ENCODE data around the gene IGFBP1. TPM values are rescaled to one million over a fixed set of nuclear protein-coding genes. Genes with fewer than 3 reads are reported as not detected.

The IGFBP1 gene
- total RNA-seq, 2 donors from 2014 or later: 0.26 to 0.99 TPM

- intact Hi-C loops (cut with DNase I): no loop called here
- no peak for TF ChIP-seq POLR2A (IDR thresholded peaks at IDR 0.05)
- TF ChIP-seq CTCF (IDR thresholded peaks at IDR 0.05): peak in 5 of 7 experiments; percentile 6 to 23 (median 7)
- no peaks in the 10 kb centered on the region for H3K9me3 ChIP-seq
- H3K4me1 ChIP-seq: no peaks in the 10 kb centered on the region
- no peak overlapping the region for H3K4me3 ChIP-seq
- no peaks in the 10 kb centered on the region for H3K36me3 ChIP-seq (replicated peaks in 1 of 2; ENCODE audit: insufficient read depth in 1 of 2, low read depth in 2 of 2)
- H3K27ac ChIP-seq: no peak overlapping the region
- H3K27me3 ChIP-seq: no peaks in the 10 kb centered on the region
- 54 to 61% methylated on average over 7 to 9 of the region's 10 CpGs for WGBS, 2 donors
- DNase-seq (no peak), ATAC-seq (no peak)
These were observed 15.9 kb upstream of the IGFBP1 start for GRCh38 chr7:45872116-45873034.

- Histone ChIP-seq H3K27me3 (no peaks in the 10 kb centered on the region), H3K36me3 (replicated peaks in 1 of 2; ENCODE audit: insufficient read depth in 1 of 2, low read depth in 2 of 2) (no peaks in the 10 kb centered on the region), H3K9me3 (no peaks in the 10 kb centered on the region), H3K4me1 (no peaks in the 10 kb centered on the region), H3K4me3 (no peak within 1 kb of the TSS), H3K27ac (no peak within 1 kb of the TSS)
- no peak for DNase-seq
- ATAC-seq: no peak
- intact Hi-C loops (cut with DNase I): no loop called here
- TF ChIP-seq CTCF (IDR thresholded peaks at IDR 0.05): no peak
- TF ChIP-seq POLR2A (IDR thresholded peaks at IDR 0.05): no peak
- WGBS, 2 donors: 50 to 85% methylated on average over 2 to 5 of the region's 7 CpGs
These were observed 15.3 kb upstream of the IGFBP1 start, which contains the start of gene CCDC201 for GRCh38 chr7:45873035-45873354. TSS of gene CCDC201 (minus strand) at chr7:45873082. CDS start at chr7:45873007, 75 bp downstream.

GRCh38 chr7:45873355-45873754, 14.9 kb upstream of the IGFBP1 start:
- intact Hi-C loops (cut with DNase I): no loop called here
- H3K36me3 ChIP-seq (replicated peaks in 1 of 2; ENCODE audit: insufficient read depth in 1 of 2, low read depth in 2 of 2): no peaks in the 10 kb centered on the region
- no peaks in the 10 kb centered on the region for H3K27me3 ChIP-seq
- TF ChIP-seq CTCF (IDR thresholded peaks at IDR 0.05) (no peak), POLR2A (IDR thresholded peaks at IDR 0.05) (no peak)
- peaks cover 0 to 4% (median 0%) of the 10 kb centered on the region in 3 donors for H3K9me3 ChIP-seq
- WGBS, 2 donors: 58 to 74% methylated on average over 6 of the region's 6 CpGs
- no peaks in the 10 kb centered on the region for H3K4me1 ChIP-seq
- DNase-seq (no peak), ATAC-seq (no peak)
- no peak overlapping the region for H3K4me3 ChIP-seq
- H3K27ac ChIP-seq: no peak overlapping the region

GRCh38 chr7:45874408-45875131, 13.7 kb upstream of the IGFBP1 start:
- 86 to 90% methylated on average over 8 of the region's 8 CpGs for whole genome bisulfite sequencing, 2 donors
- no peaks in the 10 kb centered on the region for H3K27me3 ChIP-seq
- no peaks in the 10 kb centered on the region for H3K4me1 ChIP-seq
- H3K36me3 ChIP-seq (replicated peaks in 1 of 2; ENCODE audit: insufficient read depth in 1 of 2, low read depth in 2 of 2): no peaks in the 10 kb centered on the region
- no peak for DNase-seq
- no peak for TF ChIP-seq CTCF (IDR thresholded peaks at IDR 0.05)
- TF ChIP-seq POLR2A (IDR thresholded peaks at IDR 0.05): no peak
- H3K27ac ChIP-seq: no peak overlapping the region
- ATAC-seq: no peak
- H3K4me3 ChIP-seq: no peak overlapping the region
- peaks cover 0 to 7% (median 0%) of the 10 kb centered on the region in 3 donors for H3K9me3 ChIP-seq
- intact Hi-C loops (cut with DNase I): no loop called here
